TTC549 (cell line): Measurements from ENCODE around the gene SGSM2.

ENCODE experiments used
- FAIRE-seq: peaks from 2 replicates; lab custom pipeline; 2012; peaks lifted over from hg19 to GRCh38; lab: Jason Lieb, UNC

SGSM2 gene

DNA sequence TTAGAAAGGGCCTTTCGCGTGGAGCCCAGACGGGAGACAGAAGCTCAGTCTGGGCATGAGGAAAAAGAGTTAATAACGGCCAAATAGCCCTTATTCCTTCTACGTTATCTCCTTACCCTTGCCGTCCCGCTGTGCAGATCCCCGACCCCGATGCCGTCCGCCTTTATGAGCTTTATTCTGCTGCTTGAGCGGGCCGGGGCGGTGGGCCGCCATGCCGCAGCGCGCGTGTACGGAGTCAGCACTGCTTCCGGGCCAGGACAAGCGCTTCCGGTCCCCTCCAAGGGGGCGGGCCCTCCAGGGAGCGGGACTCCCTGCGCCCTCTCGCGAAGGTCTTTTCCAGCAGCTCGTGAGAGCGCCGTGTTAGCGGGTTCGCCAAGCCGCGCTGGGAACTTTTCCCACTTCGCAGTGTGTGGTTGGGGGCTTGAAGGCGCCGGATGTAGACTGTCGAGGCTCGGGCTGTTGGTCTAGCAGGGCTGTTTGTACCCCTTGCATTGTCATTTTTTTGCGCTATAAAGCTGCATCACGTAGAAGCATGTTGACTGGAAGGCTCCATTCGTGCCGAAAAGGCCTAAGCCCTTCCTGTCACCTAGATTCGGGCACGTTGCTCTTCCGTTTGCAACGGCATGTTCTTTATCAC is 968 bp upstream of the SGSM2 start, which contains the start of gene TSR1:
Gene TSR1, minus strand, starts transcription at position 243 of the 637 bp plus-strand sequence. Its CDS starts 30 bp downstream, at position 213.
- no peak for FAIRE-seq

DNA sequence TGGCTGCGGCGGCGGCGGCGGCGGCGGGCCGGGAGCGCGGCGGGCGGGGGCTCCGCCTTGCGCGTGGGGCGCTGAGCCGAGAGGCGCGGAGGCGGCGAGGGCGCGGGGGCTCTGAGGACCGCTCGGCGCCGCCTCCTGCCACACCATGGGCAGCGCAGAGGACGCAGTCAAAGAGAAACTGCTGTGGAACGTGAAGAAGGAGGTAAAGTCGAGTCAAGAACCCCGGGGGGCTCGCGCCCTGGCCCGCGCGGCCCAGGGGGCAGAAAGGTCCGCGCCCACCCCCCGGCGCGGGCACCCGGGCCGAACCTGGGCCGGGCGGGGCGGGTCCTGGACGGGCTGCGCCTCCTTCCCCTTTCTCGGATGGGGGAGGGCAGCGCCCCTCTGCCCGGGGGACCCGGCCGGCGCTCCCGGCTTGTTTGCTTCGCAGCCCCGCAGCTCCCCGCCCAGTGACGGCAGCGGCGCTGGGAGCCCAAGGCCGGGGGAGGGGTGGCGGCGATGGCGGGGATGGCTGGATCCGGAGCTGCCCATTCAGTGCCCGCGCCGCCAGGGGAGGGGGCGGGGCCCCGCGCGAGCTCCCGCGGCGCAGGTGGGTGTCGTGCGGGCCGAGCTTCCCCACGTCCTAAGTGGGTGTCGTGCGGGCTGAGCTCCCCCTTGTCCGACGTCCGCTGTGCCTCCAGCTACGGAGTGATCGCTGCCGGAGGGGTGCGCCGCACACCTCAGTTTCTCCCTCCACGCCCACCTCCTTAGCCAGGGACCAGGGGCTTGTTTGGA is 428 bp downstream of the SGSM2 start:
- FAIRE-seq: no peak

DNA sequence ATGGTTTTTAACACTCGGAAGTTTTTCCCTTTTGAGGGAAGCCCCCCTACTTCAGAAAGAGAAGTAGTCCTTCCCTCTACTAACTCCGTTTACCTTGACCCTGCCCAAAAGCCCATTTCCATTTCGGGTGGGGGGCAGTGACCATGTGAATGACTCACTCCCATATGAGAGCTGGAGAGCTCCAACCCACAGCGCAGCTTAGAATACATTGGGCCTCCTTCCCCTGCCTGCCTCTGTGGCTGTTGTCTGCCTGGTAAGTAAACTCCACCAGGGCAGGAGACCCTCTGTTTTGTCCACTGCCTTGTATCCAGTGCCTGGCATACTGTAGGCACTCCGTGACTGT is 985 bp downstream of the SGSM2 start:
- no peak for FAIRE-seq

DNA sequence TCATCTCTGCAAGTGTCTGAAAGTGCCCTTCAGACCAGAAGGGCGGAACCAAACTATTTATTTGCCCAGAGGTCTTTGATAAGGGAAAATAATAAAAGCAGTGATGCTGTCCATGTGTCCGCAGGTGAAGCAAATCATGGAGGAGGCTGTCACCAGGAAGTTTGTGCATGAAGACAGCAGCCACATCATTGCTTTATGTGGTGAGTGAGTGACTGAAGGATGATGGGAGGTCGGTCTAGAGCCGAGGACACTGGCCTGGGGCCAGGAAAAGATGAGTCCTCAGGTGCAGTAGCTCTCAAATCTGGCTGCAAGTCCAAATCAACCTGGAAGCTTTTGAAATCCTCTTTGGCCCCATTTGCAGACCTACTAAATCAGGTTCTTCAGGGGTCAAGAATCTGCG is 6.1 kb downstream of the SGSM2 start:
- FAIRE-seq: no peak

DNA sequence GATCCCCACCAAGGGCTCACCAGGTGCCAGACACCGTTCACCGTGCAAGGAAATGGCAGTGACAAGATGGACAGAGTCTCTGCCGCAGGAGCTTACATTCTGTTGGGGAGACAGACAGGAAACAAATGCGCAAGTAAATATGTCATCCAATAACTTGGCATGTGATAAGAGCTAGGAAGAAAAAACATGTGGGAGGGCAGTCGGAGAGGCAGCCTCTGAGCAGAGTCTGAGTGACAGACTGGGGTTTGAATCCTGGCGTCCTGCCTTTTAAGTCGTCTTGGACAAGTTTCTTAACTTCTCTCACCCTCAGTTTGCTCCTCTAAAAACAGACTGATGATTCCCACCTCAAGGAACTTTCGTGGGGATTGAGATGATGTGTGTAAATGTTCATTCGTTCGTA is 7.2 kb downstream of the SGSM2 start:
- FAIRE-seq: no peak

DNA sequence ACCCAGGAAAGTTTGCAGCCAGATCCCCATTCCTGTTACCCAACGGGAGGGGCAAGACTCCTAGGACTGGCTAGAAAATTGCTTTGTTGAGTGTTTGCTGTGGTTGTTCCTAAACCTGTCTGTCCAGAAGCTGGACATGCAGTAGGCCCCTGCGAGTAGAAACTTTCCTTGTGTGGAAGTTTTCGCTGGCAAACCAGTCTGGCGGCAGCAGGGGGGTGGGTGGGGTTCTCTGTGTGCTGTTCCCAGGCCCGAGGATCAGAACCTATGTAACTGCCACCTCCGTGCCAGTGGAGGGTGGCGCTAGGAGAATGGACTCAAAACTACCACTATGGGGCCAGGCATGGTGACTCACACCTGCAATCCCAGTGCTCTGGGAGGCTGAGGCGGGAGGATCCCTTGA is 9.2 kb downstream of the SGSM2 start:
- no peak for FAIRE-seq

DNA sequence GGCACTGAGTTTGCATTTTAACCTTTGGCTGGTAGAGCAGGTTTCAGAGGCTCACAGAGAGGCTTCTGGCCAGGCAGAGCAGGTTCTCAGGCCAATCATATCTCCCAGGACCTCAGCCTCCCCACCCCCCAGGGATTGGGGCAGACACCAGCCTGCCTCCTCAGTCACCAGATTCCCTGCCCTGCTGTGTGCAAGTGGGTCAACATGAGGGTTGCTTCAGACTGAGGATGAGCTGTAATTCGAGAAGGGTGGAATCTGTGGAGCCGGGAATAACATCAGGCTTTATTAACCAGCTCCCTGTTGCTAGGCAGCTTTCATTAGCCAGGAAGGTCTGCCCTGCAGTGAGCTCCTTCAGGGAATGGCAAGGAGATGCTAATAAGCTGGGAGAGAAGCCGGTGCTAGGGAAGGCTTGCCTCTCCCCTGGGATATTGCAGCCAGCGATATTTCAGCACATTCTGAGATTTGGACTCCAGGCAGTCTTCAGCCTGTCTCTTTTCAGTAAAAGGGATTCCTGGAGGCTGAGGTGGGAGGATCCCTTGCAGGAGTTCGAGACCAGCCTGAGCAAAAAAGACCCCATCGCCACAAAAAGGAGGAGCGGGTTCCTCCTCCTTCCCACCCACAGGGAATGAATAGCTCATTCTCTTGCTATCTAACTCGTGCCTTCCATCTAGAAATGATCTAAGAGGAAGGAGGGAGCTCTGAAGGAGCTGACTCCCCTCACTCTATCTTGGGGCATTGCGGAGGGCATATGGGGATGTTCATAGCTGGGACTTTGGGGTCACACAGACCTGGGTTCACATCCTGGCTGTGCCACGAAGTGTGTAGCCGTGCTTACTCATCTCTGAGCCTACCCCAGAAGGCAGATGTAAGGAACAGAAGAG is 10.7 kb downstream of the SGSM2 start:
- FAIRE-seq: no peak

DNA sequence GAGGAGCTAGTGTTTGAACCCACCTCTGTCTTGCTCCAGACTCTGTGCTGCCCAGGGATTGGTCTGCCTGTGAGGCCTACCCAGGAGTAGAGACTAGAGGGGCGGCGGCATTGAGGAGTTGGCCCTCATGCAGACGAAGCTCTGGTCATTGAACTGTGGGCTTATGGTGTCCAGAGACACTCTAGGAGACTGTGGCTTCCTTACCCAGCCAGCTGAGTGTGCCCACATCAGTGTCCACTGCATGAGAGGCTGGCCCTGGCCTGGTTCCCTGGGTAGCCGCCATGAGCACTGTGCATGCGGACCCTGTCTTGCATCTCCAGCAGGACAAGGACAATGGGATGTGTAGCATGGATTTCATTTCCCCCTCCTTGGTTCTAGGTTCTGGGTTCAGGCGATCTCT is 14.0 kb downstream of the SGSM2 start:
- no peak for FAIRE-seq

DNA sequence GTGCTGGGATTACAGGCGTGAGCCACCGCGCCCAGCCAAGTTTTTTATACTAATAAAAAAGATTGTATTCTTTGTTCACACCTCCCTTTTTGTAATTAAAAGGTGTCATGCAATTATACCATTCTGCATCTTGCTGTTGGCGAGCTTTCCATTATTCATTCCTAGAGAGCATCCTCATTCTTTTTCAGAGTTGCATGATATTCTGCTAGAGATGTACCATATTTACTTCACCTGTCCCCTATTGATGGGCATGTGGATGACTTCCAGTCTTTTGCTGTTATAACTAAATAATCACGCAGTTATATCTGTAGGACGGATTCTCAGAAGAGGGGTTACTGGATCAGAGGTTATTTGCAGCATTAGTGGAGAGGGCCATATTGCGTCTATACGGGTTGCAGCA is 17.0 kb downstream of the SGSM2 start:
- FAIRE-seq: no peak

DNA sequence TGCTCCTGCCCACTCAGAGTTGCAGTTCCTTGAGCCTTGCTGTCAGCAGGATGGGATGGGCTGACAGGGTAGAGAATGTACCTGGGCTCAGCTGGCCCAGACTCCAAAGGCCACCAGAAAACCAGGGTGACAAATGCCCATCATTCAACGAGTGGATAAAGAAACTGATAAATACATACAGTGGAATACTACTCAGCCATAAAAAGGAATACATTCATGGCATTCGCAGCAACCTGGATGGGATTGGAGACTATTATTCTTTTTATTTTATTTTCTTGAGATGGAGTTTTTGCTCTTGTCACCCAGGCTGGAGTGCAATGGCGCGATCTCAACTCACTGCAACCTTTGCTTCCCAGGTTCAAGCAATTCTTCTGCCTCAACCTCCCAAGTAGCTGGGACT is 19.9 kb downstream of the SGSM2 start:
- FAIRE-seq: no peak

DNA sequence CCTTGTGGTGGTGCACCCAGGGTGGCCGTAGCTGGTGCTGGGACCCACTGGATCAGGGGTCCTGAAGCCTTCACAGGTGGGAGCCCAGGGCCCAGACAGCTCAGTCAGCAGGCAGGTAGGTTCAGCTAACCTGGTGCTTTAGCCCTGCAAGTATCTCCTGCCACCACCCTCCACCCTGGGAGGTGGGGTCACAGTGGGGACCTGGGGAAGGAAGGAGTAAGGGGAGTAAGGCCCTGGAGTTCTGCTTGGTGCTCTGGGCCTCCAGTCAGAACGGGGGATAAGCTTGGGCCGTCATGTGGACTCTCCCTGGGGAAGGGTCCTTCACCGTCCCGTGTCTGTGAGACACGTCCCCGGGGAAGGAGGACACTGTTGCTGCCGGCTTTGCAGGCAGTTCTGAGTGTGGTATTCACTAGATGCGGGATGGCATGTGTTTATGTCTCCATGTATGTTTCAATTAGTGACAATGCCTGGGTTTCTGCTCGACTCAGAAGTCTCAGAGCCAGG is 20.7 kb downstream of the SGSM2 start:
- no peak for FAIRE-seq

DNA sequence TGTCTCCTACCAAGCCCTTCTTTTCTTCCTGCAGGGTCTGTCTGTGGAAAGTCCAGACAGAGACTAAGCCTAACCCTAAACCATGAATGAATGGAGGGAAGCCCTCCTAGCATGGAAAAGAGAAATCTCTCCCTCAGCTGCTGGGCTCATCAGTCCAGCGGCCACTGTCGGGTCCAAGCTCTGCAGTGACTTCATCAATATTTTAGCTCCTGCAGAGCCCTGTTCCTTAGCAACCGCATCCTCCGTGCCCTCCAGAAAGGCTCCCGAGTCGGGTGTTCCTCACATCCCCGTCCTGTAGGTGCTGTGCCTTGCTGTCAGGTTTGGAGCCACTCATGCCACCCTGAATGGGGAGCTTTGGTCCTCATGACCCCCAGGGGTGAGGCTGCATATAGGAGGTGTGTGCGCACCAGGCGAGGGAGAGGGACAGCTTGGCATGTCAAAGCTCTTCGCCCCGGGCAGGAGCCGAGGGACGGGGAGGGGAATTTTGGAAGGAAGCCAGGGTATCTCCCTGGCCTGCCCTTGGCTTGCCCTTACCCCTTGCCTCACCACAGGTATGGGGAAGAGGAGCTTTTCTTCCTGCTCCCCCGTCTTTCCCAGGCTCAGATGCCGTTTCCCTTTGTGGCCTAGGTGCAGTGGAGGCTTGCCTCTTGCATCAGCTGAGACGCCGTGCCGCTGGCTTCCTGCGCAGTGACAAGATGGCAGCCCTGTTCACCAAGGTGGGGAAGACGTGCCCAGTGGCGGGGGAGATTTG is 23.9 kb downstream of the SGSM2 start:
- no peak for FAIRE-seq

DNA sequence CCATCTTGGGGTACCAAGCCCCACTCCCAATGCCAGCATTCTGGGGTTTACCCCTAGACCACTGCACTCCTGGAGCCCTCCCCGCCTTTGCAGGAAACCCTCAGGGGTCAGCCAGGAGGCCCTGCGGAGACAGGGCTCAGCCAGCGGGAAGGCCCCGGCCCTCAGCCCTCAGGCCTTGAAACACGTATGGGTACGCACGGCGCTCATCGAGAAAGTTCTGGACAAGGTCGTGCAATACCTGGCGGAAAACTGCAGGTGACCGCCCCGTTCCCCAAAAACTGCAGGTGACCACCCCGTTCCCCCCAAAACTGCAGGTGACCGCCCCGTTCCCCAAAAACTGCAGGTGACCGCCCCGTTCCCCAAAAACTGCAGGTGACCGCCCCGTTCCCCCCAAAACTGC is 24.7 kb downstream of the SGSM2 start:
- no peak for FAIRE-seq

DNA sequence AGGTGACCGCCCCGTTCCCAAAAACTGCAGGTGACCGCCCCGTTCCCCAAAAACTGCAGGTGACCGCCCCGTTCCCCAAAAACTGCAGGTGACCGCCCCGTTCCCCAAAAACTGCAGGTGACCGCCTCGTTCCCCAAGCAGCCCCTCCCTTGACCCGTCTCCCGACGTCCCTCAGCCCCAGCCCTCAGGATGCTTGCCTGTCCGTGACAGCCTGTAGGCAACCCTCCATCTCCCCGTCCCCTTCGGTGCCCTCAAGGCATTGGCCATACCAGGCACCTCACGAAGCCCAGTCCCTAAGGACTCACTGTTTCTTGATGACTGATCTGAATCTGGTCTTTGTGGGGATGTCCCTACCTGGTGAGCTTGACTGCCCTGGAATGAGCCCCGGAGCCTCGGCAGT is 25.1 kb downstream of the SGSM2 start:
- no peak for FAIRE-seq

DNA sequence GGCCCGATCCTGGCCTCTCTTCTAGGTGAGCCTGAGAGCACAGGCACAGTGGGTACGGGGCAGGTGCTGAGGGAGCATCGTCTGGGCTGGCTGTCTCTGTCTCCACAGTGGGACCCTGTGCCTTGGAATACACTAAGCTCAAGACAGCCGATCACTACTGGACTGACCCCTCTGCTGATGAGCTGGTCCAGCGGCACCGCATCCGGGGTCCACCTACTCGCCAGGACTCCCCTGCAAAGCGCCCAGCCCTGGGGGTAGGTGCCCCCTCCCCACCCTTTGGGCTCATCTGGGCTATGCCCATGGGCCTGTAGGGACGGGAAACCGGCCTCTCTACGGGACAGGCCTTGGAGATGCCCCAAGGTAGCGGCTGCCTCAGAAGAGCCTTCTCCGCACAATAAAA is 25.6 kb downstream of the SGSM2 start:
- FAIRE-seq: no peak

DNA sequence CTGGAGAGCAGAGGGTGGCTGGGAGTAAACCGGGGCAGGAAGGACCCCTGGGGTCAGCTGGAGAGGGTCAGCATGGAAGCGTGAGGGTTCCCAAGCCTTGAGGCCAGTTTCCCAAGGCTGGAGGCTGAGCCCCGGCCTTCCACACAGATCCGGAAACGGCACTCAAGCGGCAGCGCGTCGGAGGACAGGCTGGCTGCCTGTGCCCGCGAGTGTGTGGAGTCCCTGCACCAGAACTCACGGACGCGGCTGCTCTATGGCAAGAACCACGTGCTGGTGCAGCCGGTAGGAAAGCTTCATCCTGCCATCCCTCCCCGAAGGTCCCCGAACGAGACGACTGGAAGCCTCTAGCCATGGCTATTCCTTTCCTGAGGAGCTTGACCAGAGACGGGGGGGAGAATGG is 26.0 kb downstream of the SGSM2 start:
- no peak for FAIRE-seq

DNA sequence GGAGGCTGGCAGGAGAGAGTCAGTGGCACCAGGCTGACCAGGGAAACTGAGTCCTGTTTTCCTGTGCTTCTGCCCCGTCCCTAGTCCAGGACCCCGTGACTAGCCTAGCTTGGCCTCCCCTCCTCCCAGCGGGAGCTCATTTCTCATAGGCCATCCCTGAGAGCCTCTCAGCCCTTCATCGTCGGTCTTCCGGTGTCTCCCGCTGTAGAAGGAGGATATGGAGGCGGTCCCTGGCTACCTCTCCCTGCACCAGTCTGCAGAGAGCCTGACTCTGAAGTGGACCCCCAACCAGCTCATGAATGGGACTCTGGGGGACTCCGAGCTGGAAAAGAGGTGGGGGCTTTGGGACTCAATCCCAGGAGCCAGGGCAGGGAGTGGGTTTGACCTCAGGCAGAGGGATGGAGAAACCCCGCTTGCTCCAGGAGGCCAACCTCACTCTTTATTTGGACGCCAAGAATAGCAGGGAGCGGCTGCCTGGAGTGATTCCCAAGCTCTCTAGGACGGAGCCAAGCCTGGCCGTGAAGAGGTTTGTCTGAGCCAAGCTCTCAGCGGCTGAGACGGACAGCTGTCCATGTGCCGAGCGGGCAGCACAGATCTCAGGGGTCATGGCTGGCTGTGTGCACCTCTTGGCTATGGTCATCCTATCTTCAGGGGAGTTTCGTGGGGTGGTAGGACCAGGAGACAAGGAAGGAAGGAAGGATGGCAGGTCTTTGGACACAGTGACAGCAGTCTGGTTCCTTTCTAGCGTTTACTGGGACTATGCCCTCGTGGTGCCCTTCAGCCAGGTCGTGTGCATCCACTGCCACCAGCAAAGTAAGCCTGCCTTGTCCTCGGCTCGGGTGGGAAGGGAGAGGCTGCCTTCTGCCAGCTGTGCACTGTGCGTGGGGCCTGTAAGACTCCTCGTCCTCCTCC is 26.8 kb downstream of the SGSM2 start:
- no peak for FAIRE-seq

DNA sequence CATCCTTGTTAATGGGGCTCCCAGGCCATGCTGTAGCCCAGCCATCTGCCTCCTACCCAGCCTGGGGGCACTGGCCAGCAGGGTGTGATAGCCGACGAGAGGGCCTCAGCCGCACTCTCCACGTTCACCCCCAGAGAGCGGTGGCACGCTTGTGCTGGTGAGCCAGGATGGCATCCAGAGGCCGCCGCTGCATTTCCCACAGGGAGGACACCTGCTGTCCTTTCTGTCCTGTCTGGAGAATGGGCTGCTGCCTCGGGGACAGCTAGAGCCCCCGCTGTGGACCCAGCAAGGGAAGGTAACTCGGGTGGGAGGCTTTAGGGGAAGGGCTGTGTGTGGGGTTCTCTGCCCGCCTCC is 27.4 kb downstream of the SGSM2 start:
- FAIRE-seq: no peak

DNA sequence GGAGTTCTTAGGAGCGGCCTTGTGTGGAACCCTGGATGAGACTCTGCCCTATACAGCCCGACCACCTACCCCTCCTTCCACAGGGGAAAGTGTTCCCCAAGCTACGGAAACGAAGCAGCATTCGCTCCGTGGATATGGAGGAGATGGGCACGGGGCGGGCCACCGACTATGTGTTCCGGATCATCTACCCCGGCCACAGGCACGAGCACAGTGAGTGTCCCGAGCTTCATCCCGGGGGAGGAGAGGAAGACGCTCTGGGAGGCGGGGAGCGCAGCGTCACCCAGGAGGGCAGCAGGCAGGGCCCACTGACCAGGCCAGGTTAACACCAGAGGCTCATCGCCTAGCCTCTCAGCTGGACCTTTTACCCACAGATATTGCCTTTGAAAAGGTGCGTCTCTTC is 27.8 kb downstream of the SGSM2 start:
- FAIRE-seq: no peak

DNA sequence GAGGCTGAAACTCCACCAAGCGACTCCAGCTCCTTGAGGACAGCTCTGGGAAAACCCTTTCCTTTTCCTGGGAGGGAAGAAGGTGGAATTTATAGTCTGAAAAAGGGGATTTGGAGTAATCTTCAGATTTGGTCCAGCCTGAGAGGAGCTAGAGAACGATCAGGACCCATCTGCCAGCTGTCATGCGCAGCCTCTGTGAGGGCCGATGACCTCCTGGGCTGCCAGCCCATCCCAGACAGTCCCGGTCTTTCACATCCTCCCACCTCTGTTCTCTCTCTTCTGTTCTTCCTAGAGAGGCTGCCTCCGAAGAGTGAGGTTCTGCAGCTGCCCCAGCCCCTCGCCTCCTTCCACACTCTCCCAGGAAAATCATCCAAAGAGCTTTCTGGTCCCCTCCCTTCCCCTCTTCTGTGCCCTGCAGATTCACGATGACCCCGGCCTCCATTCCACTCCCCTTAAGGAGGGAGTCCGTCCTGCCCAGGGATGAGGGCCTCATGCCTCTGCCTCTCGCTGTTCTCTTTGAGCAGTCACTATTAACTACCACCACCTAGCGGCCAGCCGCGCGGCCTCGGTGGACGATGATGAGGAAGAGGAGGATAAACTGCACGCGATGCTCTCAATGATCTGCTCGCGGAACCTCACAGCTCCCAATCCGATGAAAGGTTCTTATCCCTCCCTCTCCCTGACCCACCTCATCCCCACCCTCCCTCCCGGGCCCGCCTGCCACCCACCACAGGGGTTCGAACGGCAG is 29.6 kb downstream of the SGSM2 start:
- FAIRE-seq: no peak

DNA sequence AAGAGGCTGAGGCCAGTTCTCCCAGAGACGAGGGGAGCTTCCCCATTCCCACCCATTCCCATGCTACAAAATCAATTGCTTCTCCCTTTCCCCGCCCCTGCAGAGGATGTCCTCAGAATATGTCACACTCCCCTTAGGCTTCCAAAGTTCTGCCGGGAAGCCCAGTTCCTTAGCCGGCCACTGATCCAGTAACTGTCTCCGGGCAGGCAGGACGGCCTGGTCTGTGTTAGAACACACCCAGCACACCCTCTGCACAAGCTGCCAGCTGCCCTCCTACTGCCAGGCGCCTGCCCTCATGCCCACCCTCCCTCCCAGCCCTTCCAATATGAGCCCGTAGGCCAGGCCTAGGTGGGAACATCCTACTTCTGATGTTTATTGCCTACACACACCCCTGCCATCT is 31.1 kb downstream of the SGSM2 start:
- FAIRE-seq: no peak
